HFFc6 (cell line): Measurements from ENCODE around the gene PGAM5. TPM values are rescaled to one million over a fixed set of nuclear protein-coding genes. Genes with fewer than 3 reads are reported as not detected.

Experiments used
- DNase-seq: peaks from one replicate; pipeline ENCODE4 v3.0.0-alpha.2; 2018
- H3K27ac Mint-ChIP-seq: 2 replicates; pipeline ENCODE4 v1.8.0; 2020; ENCODE audit warnings: mild to moderate bottlenecking, mixed read lengths
- H3K27me3 Mint-ChIP-seq: 2 replicates; pipeline ENCODE4 v1.8.0; 2021; ENCODE audit warnings: mild to moderate bottlenecking, moderate library complexity, mixed read lengths; ENCODE audit not compliant: insufficient read depth
- H3K36me3 Mint-ChIP-seq: 2 replicates; pipeline ENCODE4 v1.8.0; 2021; ENCODE audit warnings: low read depth, mixed read lengths
- H3K4me1 Mint-ChIP-seq: 2 replicates; pipeline ENCODE4 v1.8.0; 2020; ENCODE audit warnings: low read depth, mixed read lengths
- H3K4me3 Mint-ChIP-seq: 2 replicates; pipeline ENCODE4 v1.8.0; 2020; ENCODE audit warnings: mild to moderate bottlenecking, moderate library complexity, mixed read lengths
- H3K9me3 Mint-ChIP-seq: 2 replicates; pipeline ENCODE4 v1.8.0; 2020; ENCODE audit warnings: mild to moderate bottlenecking, mixed read lengths
- CTCF ChIP-seq: fragments of 200-600 bp; sonication (generic); IDR thresholded peaks from 2 replicates; pipeline ENCODE4 v1.5.0; 2021; ENCODE audit warnings: antibody characterized with exemption, mild to moderate bottlenecking
- total RNA-seq, 6 experiments: library from RNA; stranded (reverse); fragmentation: NEBNext Ultra II Directional; extraction: Animal tissue kit (Norgen Biotek cat#: 25700); gene quantifications; 2 replicates in 1 of 6; 3 replicates in 5 of 6; pipeline ENCODE4 v1.2.3, GENCODE V29; 2021

The PGAM5 gene
- total RNA-seq, 6 experiments from 2014 or later, result 33.5 to 46.0 (median 39.2) TPM

DNA sequence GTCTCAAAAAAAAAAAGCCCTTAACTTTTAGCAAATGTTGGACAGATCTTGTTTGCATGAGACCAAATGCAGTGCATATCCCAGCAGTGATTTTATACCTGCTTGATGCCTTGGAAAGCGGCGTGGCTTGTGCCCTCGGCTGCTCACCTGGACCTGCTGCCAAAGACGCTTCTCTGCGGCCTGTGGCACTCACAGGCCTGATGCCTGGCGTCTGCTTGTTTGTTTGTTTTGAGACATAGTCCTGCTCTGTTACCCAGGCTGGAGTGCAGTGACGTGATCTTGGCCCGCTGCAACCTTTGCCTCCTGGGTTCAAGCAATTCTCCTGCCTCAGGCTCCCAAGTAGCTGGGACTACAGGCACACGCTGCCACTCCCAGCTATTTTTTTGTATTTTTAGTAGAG, 5.2 kb downstream of the PGAM5 start:
- Mint-ChIP-seq H3K4me1 (0 out of 2 replicates have a peak, but pooled peaks cover 4% of the 10 kb centered on the region), H3K9me3 (0 out of 2 replicates have a peak, but pooled peaks cover 6% of the 10 kb centered on the region), H3K27ac (no peak overlapping the region), H3K4me3 (no peak overlapping the region), H3K27me3 (peaks cover 15% of the 10 kb centered on the region), H3K36me3 (peaks cover 26% of the 10 kb centered on the region)
- TF ChIP-seq CTCF, result no peak
- DNase-seq, result no peak

- peaks cover 30% of the 10 kb centered on the region for H3K36me3 Mint-ChIP-seq
- H3K27me3 Mint-ChIP-seq, result peaks cover 15% of the 10 kb centered on the region
- no peak for TF ChIP-seq CTCF
- H3K27ac Mint-ChIP-seq, result no peak overlapping the region
- no peak for DNase-seq
- no peak overlapping the region for H3K4me3 Mint-ChIP-seq
- H3K9me3 Mint-ChIP-seq, result 0 out of 2 replicates have a peak, but pooled peaks cover 6% of the 10 kb centered on the region
- H3K4me1 Mint-ChIP-seq, result 0 out of 2 replicates have a peak, but pooled peaks cover 4% of the 10 kb centered on the region
These were observed 5.7 kb downstream of the PGAM5 start for GRCh38 chr12:132716356-132716755.

GRCh38 chr12:132717011-132717410, 6.4 kb downstream of the PGAM5 start:
- Mint-ChIP-seq H3K4me1 (0 out of 2 replicates have a peak, but pooled peaks cover 4% of the 10 kb centered on the region), H3K36me3 (peaks cover 30% of the 10 kb centered on the region), H3K27me3 (peaks cover 15% of the 10 kb centered on the region), H3K9me3 (0 out of 2 replicates have a peak, but pooled peaks cover 6% of the 10 kb centered on the region), H3K4me3 (no peak overlapping the region), H3K27ac (no peak overlapping the region)
- no peak for DNase-seq
- no peak for TF ChIP-seq CTCF

GRCh38 chr12:132717531-132718387, 7.1 kb downstream of the PGAM5 start:
- Mint-ChIP-seq H3K36me3 (peaks cover 30% of the 10 kb centered on the region), H3K27me3 (peaks cover 15% of the 10 kb centered on the region), H3K27ac (no peak overlapping the region), H3K4me3 (no peak overlapping the region), H3K9me3 (0 out of 2 replicates have a peak, but pooled peaks cover 6% of the 10 kb centered on the region), H3K4me1 (0 out of 2 replicates have a peak, but pooled peaks cover 4% of the 10 kb centered on the region)
- TF ChIP-seq CTCF, result no peak
- no peak for DNase-seq

DNA sequence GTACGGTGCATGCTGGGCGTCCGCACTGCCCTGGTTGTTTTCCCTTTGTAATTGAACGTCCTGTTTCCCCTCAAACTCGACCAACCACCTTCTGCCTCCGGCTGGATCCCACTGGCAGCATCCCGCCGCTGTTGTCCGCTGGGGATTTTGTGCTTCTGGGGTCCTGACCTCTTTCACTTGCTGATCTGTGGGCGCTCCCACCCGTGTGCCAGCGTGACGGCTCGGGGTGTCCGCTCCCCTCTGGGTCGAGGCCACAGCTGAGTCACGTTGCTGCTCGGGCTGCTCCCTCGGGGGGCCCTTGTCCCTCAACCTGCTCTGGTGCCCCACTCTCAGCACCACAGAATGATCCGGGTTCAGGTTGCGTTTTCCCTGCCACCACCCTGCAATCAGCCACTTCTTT, 8.0 kb downstream of the PGAM5 start:
- H3K27ac Mint-ChIP-seq, result no peak overlapping the region
- H3K4me1 Mint-ChIP-seq, result peaks cover 6% of the 10 kb centered on the region
- no peak for TF ChIP-seq CTCF
- DNase-seq, result no peak
- no peak overlapping the region; the same call in 1 of the 2 replicates for H3K4me3 Mint-ChIP-seq
- H3K36me3 Mint-ChIP-seq, result peaks cover 35% of the 10 kb centered on the region
- 0 out of 2 replicates have a peak, but pooled peaks cover 6% of the 10 kb centered on the region for H3K9me3 Mint-ChIP-seq
- H3K27me3 Mint-ChIP-seq, result peaks cover 15% of the 10 kb centered on the region
